HG02981 (cell line): ENCODE results near the gene CAPN1.
A peak's percentile ranks its signal among the peaks of the same experiment; 100 is the strongest.
"Not testable (repeated sequence)": the region's sequence is repeated elsewhere in the genome, so short reads cannot be mapped to it uniquely, and the experiment has no call there.

ENCODE experiments used
- ATAC-seq: cut with Tn5 transposase; IDR thresholded peaks from one replicate; pipeline ENCODE4 v1.9.1; 2021; ENCODE audit warnings: mild to moderate bottlenecking, moderate library complexity; ENCODE audit not compliant: unreplicated experiment

The CAPN1 gene

GRCh38 chr11:65159012-65159411 is 22.7 kb upstream of the CAPN1 start:
- peak; percentile 50 for ATAC-seq

- no peak for ATAC-seq
These were observed 21.1 kb upstream of the CAPN1 start for GRCh38 chr11:65160643-65161042.

DNA sequence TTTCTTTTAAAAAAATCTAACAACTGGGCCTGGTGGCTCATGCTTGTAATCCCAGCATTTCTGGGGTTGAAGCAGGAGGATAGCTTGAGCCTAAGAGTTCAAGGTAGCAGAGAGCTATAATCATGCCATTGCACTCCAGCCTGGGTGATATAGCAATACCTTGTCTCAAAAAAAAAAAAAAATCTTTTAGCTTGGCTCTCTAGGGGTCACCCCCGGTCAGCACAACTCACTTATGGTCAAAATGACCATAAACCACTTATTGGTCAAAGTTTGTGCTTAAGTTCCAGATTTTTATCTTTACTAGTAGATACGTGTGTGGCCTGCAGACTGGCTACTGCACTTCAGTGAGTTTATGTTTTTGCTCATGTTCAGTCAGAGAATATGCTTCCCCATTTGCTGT is 18.0 kb upstream of the CAPN1 start:
- no peak for ATAC-seq

DNA sequence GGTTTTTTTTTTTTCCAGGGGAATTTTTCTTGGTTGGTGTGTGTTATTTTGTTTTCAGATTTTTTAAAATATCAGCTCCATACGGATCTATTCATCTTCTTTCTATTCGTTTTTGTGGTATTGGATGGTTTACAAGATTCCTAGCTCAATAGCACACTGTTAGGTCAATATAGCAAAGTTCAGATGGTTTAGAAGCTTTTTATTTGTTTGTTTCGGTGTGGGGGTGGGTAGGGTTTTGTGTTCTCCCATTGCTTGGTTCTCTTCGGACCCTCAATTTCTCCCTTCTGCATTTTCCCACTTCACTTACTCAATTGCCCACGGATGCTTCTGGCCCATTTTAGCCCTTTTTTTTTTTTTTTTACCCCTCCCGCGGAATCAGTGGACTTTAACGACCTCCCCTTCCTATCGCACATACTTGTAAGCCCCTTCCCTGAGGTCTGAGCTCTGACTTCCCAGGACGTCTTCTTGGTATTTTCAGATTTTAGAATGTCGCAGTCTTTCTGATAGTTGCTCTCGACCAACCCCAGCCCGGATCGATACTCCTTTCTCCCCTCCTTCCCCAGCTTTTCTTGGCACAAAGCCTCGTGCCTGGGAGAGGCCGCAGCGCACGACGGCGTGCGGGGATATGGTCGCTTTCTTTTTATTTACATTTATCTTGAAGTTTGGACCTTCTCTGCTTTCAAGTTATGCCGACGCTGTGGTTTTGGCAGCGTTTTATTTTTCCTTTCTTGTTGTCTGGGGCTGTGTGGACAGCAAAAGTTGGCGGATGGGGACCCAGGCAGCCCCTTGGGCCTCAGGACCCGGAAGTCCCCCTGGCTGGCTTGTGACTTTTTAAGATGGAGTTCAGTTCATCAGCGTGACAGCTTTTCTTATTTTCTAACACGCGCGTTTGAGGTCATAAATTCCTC is 16.1 kb upstream of the CAPN1 start:
- no peak for ATAC-seq

DNA sequence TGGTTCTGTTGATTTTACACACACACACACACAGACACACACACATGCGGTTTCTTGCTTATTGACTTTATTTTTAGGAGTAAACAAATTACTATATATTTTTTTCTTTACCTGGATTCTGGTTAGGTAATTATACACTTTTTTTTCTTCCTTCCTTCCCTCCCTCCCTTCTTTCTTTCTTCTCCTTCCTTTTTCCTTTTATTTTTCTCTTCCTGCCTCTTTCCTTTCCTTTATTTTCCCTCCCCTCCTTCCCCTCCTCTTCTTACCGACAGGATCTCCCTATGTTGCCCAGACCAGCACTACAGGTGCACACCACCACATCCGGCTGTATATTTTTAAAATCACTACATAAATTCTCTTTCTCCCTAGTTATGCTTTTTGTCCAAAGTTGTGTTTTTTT is 14.8 kb upstream of the CAPN1 start:
- ATAC-seq = no peak

DNA sequence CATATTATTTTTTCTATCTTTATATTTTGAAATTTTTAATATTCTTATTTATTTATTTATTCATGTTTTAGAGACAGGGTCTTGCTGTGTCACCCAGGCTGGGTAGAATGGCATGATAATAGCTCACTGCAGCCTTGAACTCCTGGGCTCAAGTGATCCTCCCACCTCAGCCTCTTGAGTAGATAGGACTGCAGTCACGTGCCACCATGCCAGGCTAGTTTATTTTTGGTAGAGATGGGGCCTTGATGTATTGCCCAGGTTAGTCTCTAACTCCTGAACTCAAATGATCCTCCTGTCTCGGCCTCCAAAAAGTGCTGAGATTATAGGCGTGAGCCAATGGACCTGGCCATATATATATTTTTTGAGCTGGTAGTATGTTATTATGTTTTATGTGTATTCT is 14.1 kb upstream of the CAPN1 start:
- no peak for ATAC-seq

- ATAC-seq = no peak
These were observed 12.5 kb upstream of the CAPN1 start for GRCh38 chr11:65169164-65169641.

- ATAC-seq = no peak
These were observed 11.6 kb upstream of the CAPN1 start, which contains the start of gene SPDYC for GRCh38 chr11:65170058-65170534. SPDYC (plus strand) TSS chr11:65170233; CDS start chr11:65171358, 1,125 bp downstream.

GRCh38 chr11:65172600-65172999 is 9.1 kb upstream of the CAPN1 start:
- no peak for ATAC-seq

GRCh38 chr11:65174571-65175010 is 7.1 kb upstream of the CAPN1 start:
- not testable (repeated sequence) for ATAC-seq

- ATAC-seq = no peak
These were observed 705 bp upstream of the CAPN1 start for GRCh38 chr11:65180877-65181568.

GRCh38 chr11:65182258-65183170 is 786 bp downstream of the CAPN1 start:
- ATAC-seq = no peak

DNA sequence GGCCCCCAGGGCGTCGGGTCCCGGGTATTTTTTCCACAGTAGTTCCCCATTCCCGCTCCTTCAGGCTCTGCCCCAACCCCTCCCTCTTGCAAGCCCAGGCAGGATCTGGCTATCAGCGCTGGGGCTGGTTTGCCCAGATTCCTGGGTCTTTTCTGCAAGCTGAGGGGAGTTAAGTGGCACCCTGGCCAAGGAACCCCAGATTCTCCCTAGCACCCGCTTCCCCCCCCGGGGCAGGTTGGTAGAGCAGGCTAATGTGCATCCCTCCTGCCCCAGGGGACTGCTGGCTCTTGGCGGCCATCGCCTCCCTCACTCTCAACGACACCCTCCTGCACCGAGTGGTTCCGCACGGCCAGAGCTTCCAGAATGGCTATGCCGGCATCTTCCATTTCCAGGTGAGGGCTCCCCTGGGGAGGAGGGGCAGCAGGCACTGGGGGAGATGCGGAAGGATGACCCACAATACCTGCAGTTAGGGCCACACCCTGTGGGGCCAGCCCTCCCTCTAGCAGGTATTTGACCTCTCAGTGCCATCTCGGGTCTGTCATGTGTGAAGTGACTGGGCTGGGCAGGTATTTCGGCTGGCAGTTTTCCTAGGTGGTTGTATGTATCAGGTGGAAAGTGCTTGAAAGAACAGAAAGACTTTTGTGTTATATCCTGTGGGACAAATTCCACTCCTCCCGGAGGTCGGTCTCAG is 1.6 kb downstream of the CAPN1 start:
- ATAC-seq = no peak

GRCh38 chr11:65184146-65184545 is 2.4 kb downstream of the CAPN1 start:
- ATAC-seq = no peak

- ATAC-seq = no peak
These were observed 3.4 kb downstream of the CAPN1 start for GRCh38 chr11:65185171-65185570.

DNA sequence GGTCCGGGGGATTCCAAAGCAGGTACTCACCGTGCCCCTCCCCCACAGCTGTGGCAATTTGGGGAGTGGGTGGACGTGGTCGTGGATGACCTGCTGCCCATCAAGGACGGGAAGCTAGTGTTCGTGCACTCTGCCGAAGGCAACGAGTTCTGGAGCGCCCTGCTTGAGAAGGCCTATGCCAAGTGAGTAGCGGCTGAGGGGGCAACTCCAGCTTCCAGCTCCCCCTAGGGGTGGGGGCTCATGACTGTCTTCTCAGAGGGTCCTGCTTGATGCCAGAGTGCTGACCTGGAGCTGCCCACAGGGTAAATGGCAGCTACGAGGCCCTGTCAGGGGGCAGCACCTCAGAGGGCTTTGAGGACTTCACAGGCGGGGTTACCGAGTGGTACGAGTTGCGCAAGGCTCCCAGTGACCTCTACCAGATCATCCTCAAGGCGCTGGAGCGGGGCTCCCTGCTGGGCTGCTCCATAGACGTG is 4.2 kb downstream of the CAPN1 start:
- no peak for ATAC-seq

- no peak for ATAC-seq
These were observed 5.0 kb downstream of the CAPN1 start for GRCh38 chr11:65186701-65187100.

DNA sequence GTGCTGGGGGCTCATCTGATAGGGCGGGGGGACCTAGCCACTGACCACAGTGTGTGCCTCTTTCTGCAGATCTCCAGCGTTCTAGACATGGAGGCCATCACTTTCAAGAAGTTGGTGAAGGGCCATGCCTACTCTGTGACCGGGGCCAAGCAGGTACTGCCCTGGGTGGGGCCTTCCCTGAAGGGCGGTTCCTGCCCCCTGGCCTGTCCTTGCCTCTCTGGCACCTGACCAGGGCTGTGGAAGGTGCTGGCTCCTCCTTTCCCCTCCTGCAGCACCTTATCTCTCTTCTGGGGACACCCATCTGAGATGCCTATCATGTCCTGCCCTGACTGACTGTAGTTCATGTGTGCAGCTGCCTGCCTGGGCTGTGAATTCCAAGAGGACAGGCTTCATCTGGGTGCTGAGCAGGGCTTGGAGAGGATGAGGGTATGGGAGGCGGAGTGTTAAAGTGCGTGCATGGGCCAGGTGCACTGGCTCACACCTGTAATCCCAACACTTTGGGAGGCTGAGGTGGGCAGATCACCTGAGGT is 5.5 kb downstream of the CAPN1 start:
- no peak for ATAC-seq

GRCh38 chr11:65187971-65188461 is 6.3 kb downstream of the CAPN1 start:
- no peak for ATAC-seq

GRCh38 chr11:65188486-65188885 is 6.8 kb downstream of the CAPN1 start:
- no peak for ATAC-seq
